Measurements from ENCODE around the gene SMOC2.
"Not testable (repeated sequence)": the region's sequence is repeated elsewhere in the genome, so short reads cannot be mapped to it uniquely, and the experiment has no call there.

SMOC2 gene

GRCh38 chr6:168695701-168696100 is 254.7 kb downstream of the SMOC2 start:
- no peak for DNase-seq

- no peak for DNase-seq
These were observed 257.9 kb downstream of the SMOC2 start for GRCh38 chr6:168698923-168699322.

GRCh38 chr6:168699631-168700295 is 258.8 kb downstream of the SMOC2 start:
- DNase-seq, result no peak

GRCh38 chr6:168700880-168701279 is 259.9 kb downstream of the SMOC2 start:
- no peak for DNase-seq

- DNase-seq, result no peak
These were observed 263.0 kb downstream of the SMOC2 start for GRCh38 chr6:168703990-168704389.

GRCh38 chr6:168704678-168705077 is 263.7 kb downstream of the SMOC2 start:
- DNase-seq, result no peak

- not testable (repeated sequence) for DNase-seq
These were observed 264.3 kb downstream of the SMOC2 start for GRCh38 chr6:168705271-168705670.

- no peak for DNase-seq
These were observed 265.6 kb downstream of the SMOC2 start for GRCh38 chr6:168706471-168707177.

- DNase-seq, result no peak
These were observed 267.5 kb downstream of the SMOC2 start for GRCh38 chr6:168708526-168708925.

GRCh38 chr6:168708984-168709383 is 268.0 kb downstream of the SMOC2 start:
- no peak for DNase-seq

- no peak for DNase-seq
These were observed 268.4 kb downstream of the SMOC2 start for GRCh38 chr6:168709390-168709789.

- DNase-seq, result no peak
These were observed 269.0 kb downstream of the SMOC2 start for GRCh38 chr6:168709991-168710390.

GRCh38 chr6:168711049-168711640 is 270.2 kb downstream of the SMOC2 start:
- DNase-seq, result no peak

- DNase-seq, result no peak
These were observed 270.8 kb downstream of the SMOC2 start for GRCh38 chr6:168711666-168712300.

- no peak for DNase-seq
These were observed 272.0 kb downstream of the SMOC2 start for GRCh38 chr6:168712993-168713392.

GRCh38 chr6:168713839-168714238 is 272.9 kb downstream of the SMOC2 start:
- DNase-seq, result no peak

- DNase-seq, result no peak
These were observed 273.7 kb downstream of the SMOC2 start for GRCh38 chr6:168714547-168715260.

- DNase-seq, result no peak
These were observed 274.9 kb downstream of the SMOC2 start for GRCh38 chr6:168715643-168716481.

GRCh38 chr6:168716581-168716980 is 275.6 kb downstream of the SMOC2 start:
- DNase-seq, result no peak

- no peak for DNase-seq
These were observed 276.5 kb downstream of the SMOC2 start for GRCh38 chr6:168717491-168717890.
